ENCODE results near the gene MCUB. TPM values are rescaled to one million over a fixed set of nuclear protein-coding genes. Genes with fewer than 3 reads are reported as not detected.

Gene MCUB
- total RNA-seq, 1 donor from 2014 or later, result 28.5 TPM

DNA sequence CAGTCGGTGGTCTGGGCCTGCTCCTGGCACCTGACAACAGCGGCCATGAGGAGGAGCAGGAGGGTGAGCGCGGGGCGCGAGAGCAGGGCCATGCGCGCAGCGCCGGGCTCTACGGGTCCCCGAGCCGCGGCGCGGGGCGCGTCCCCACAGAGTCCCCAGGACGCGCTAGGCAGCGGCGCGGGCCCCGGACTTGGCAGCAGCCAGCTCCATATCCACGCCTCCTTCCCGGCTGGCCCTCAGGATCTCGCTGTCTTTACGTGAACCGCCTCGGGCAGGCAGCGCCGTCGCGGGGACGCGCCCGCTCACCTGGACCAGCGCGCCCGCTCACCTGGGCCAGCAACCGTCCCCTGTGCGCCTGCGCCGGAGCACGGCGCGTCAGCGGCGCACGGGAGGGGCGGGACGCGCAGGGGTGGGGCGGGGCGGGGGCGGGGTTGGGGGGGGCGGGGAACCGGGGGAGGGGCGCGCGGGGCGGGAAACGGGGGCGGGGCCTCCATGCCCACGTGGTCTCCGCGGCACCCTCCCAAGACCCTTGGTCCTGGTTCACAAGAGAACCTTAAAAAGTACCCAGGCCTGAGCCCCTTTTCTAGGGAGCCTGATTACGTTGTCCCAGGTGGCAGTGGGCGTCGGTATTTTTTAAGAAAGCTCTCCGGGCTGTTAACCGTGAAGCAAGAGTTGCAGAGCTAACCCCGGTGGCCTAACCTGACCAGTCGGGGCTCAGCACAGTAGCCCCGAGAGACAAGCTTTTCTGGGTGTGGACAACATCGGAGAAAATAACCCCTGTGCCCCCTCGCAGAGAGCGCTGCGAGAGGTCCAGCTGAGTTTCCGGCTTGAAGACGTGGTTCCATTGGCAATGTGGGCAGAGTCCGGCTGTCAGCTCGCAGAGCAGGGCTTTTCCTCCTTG, 169.9 kb downstream of the MCUB start, which contains the start of gene PLA2G12A:
TSS of gene PLA2G12A (minus strand) at position 353 of the 901 bp plus-strand sequence. CDS start at position 92, 261 bp downstream.
- Histone ChIP-seq H3K4me3 (peak within 1 kb of the TSS; percentile 58 to 94), H3K4me1 (peaks cover 18% of the 10 kb centered on the region), H3K27me3 (no peaks in the 10 kb centered on the region), H3K27ac (peak within 1 kb of the TSS; percentile 80), H3K9me3 (no peaks in the 10 kb centered on the region), H3K36me3 (no peaks in the 10 kb centered on the region)
- intact Hi-C loops (cut with DNase I), result no loop called here
- peak in 1 of 2 donors; percentile 90 for DNase-seq (ENCODE audit: extremely low spot score in 2 of 2)
- peak in 1 of 2 donors; percentile 44 for TF ChIP-seq POLR2AphosphoS5 (IDR thresholded peaks at IDR 0.05; ENCODE audit: insufficient read depth in 1 of 2, low read depth in 1 of 2)
- TF ChIP-seq, protein P1, sequence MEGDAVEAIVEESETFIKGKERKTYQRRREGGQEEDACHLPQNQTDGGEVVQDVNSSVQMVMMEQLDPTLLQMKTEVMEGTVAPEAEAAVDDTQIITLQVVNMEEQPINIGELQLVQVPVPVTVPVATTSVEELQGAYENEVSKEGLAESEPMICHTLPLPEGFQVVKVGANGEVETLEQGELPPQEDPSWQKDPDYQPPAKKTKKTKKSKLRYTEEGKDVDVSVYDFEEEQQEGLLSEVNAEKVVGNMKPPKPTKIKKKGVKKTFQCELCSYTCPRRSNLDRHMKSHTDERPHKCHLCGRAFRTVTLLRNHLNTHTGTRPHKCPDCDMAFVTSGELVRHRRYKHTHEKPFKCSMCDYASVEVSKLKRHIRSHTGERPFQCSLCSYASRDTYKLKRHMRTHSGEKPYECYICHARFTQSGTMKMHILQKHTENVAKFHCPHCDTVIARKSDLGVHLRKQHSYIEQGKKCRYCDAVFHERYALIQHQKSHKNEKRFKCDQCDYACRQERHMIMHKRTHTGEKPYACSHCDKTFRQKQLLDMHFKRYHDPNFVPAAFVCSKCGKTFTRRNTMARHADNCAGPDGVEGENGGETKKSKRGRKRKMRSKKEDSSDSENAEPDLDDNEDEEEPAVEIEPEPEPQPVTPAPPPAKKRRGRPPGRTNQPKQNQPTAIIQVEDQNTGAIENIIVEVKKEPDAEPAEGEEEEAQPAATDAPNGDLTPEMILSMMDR (IDR thresholded peaks at IDR 0.05), result no peak
- TF ChIP-seq POLR2A (IDR thresholded peaks at IDR 0.05), result peak in 1 of 2 donors; percentile 77

DNA sequence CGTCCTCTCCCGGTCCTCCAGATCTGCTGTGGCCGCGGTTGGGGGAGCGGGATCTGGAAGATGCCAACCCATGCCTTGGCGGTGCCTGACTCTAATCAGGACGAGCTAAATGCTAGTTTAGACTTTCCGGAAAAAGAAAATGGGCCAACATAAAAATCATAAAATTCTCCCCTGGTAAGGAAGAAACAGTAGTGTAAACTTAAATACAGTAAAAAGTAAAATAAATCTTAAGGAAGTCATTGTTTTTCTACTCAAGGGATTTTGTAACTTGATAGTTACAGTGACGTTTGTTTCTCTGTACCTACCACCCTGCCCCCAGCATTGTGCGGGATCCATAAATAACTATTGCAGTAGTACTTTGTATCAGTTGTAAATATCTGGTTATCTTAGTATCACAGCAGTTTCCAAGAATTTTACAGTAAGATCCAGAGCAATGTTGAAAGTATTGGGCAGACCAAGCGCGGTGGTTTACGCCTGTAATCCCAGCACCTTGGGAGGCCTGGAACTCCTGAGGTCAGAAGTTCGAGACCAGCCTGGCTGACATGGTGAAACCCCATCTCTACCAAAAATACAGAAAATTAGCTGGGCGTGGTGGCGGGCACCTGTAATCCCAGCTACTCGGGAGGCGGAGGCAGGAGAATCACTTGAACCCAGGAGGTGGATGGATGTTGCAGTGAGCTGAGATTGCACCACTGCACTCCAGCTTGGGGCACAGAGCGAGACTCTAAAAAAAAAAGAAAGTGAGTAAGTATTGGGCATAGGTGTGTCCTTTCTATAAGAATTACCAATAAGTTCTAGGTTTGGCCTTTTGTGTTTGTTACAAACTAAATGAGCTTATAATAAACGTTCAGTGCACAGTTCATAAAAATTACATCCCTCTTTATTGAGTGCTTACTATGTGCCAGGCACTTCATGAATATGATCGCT, 170.8 kb downstream of the MCUB start:
- Histone ChIP-seq H3K9me3 (no peaks in the 10 kb centered on the region), H3K36me3 (no peaks in the 10 kb centered on the region), H3K4me3 (peak overlapping the region; percentile 58 to 94), H3K27me3 (no peaks in the 10 kb centered on the region), H3K27ac (peak overlapping the region; percentile 80), H3K4me1 (peaks cover 18% of the 10 kb centered on the region)
- intact Hi-C loops (cut with DNase I), result no loop called here
- no peak for TF ChIP-seq POLR2AphosphoS5 (IDR thresholded peaks at IDR 0.05; ENCODE audit: insufficient read depth in 1 of 2, low read depth in 1 of 2)
- no peak for DNase-seq (ENCODE audit: extremely low spot score in 2 of 2)

DNA sequence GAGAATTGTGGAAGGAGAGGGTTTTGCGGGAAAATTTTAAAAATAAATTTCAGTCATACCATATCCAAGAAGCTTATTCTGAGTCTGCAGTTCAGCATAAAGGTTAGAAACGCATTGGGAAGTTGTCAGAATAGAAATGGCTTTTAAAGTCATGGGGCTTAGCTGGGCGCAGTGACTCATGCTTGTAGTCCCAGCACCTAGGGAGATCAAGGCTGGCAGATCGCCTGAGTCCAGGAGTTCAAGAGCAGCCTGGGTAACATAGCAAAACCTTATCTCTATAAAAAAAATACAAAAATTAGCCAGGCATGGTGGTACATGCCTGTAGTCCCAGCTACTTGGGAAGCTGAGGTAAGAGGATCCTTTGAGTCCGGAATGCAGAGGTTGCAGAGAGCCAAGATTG, 173.7 kb downstream of the MCUB start:
- H3K4me3 ChIP-seq, result no peak overlapping the region
- H3K9me3 ChIP-seq, result no peaks in the 10 kb centered on the region
- peaks cover 6% of the 10 kb centered on the region for H3K4me1 ChIP-seq
- intact Hi-C loops (cut with DNase I), result no loop called here
- H3K36me3 ChIP-seq, result no peaks in the 10 kb centered on the region
- H3K27ac ChIP-seq, result no peak overlapping the region
- TF ChIP-seq, protein P1 (IDR thresholded peaks at IDR 0.05), result no peak
- no peak for TF ChIP-seq POLR2A (IDR thresholded peaks at IDR 0.05)
- TF ChIP-seq POLR2AphosphoS5 (IDR thresholded peaks at IDR 0.05; ENCODE audit: insufficient read depth in 1 of 2, low read depth in 1 of 2), result no peak
- no peak for DNase-seq (ENCODE audit: extremely low spot score in 2 of 2)
- no peaks in the 10 kb centered on the region for H3K27me3 ChIP-seq

DNA sequence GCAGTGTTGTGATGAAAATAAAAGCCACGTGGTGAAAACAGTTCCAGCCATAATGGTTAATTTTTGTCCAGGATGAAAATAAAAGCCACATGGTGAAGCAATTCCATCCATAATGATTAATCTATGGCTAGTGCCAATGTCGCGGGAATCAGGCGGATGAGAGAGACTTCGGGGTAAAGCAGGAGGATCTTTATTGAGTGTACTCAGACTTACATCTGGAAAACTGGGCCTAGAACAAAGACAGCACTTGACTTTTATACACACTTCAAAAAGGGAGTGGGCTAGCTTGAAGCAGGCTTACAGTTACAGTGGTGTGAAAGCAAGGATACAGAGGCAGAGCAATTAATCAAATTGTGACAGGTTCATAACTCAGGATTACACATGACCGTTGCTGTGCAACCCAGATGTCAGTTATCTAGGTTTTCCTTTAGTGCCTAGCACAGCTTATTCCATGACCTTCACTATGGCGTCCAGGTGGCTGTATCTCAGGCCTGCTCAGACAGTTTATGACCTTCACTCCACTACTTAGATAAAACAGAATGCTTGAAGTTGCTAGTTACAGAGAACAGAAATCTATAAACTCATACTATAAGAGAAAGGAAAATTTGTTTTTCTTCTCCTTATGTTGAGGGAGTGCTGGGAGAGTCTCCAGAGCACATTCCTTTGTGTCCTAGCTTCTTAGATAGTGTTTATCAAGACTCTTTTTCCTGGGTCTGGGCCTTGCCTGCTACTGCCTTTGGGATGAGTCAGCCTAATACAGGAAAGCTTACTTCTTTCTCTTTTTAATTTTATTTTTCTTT, 175.7 kb downstream of the MCUB start:
- TF ChIP-seq POLR2A (IDR thresholded peaks at IDR 0.05), result no peak
- no peak for TF ChIP-seq POLR2AphosphoS5 (IDR thresholded peaks at IDR 0.05; ENCODE audit: insufficient read depth in 1 of 2, low read depth in 1 of 2)
- TF ChIP-seq, protein P1 (IDR thresholded peaks at IDR 0.05), result no peak
- H3K27ac ChIP-seq, result no peak overlapping the region
- intact Hi-C loops (cut with DNase I), result no loop called here

More for the DNA sequence above, 175.7 kb downstream of the MCUB start:
- DNase-seq (ENCODE audit: extremely low spot score in 2 of 2), result no peak
- Histone ChIP-seq H3K27me3 (no peaks in the 10 kb centered on the region), H3K4me3 (no peak overlapping the region), H3K4me1 (no peaks in the 10 kb centered on the region), H3K9me3 (no peaks in the 10 kb centered on the region), H3K36me3 (no peaks in the 10 kb centered on the region)

Small RNA genes within 50 kb of the gene (small RNA-seq; reads per million reads assigned to genes)
- gene HIGD1AP14, result not detected

Other genes with a start within 250 kb of the MCUB start
- 42.2 TPM for gene SEC24B, start 126.4 kb upstream of the MCUB start, total RNA-seq
- 7.9 TPM for gene CASP6, start 143.2 kb downstream of the MCUB start, total RNA-seq
- gene PLA2G12A, start 169.8 kb downstream of the MCUB start, total RNA-seq, result 16.9 TPM
- 15.0 TPM for gene CFI, start 241.8 kb downstream of the MCUB start, total RNA-seq